ENCODE data around the gene RNPEPL1.

Gene RNPEPL1

DNA sequence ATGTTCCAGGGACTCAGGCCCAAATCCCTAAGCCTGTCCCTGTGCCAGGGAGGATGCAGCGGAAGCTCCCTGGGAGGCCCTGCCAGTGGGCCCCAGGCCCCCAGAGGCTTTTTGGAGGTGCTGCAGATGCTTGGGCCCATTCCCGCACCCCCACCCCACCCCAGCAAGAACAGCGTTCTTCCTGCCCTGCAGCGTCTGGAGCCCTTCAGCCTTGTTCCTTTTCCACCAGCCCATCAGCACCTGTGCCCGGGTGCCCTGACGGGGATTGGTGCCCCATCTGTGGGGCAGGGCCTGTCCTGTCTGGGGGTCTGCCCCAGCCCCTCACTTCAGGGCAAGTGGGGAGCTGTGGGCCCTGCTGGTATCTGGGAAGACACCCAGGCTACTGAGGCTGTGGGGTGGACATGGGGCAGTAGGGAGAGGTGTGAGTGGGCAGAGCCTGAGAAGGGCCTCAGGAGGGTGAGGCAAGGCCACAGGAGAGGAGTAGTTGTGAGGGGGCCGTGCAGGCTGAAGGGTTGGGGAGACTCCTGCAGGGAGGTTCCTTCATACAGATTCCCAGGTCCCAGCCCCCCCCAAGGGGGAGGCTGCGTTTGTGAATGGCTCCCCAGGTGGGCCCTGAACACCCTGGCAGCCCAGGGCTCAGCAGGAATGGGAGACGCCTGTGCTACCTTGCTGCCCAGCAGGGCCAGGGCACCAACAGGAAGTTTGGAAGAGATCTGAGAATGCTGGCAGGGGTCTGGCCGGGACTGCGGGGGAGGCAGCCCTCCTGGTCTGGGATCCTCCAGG lies 2.4 kb downstream of the RNPEPL1 start:
- H3K4me3 ChIP-seq (replicated peaks; ENCODE audit: low read depth, low read length): no peak overlapping the region
- TF ChIP-seq, protein P1, sequence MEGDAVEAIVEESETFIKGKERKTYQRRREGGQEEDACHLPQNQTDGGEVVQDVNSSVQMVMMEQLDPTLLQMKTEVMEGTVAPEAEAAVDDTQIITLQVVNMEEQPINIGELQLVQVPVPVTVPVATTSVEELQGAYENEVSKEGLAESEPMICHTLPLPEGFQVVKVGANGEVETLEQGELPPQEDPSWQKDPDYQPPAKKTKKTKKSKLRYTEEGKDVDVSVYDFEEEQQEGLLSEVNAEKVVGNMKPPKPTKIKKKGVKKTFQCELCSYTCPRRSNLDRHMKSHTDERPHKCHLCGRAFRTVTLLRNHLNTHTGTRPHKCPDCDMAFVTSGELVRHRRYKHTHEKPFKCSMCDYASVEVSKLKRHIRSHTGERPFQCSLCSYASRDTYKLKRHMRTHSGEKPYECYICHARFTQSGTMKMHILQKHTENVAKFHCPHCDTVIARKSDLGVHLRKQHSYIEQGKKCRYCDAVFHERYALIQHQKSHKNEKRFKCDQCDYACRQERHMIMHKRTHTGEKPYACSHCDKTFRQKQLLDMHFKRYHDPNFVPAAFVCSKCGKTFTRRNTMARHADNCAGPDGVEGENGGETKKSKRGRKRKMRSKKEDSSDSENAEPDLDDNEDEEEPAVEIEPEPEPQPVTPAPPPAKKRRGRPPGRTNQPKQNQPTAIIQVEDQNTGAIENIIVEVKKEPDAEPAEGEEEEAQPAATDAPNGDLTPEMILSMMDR (IDR thresholded peaks at IDR 0.05; ENCODE audit: low read depth, low read length, missing control alignments): no peak
- no peak for DNase-seq (ENCODE audit: extremely low read depth, low read depth)

DNA sequence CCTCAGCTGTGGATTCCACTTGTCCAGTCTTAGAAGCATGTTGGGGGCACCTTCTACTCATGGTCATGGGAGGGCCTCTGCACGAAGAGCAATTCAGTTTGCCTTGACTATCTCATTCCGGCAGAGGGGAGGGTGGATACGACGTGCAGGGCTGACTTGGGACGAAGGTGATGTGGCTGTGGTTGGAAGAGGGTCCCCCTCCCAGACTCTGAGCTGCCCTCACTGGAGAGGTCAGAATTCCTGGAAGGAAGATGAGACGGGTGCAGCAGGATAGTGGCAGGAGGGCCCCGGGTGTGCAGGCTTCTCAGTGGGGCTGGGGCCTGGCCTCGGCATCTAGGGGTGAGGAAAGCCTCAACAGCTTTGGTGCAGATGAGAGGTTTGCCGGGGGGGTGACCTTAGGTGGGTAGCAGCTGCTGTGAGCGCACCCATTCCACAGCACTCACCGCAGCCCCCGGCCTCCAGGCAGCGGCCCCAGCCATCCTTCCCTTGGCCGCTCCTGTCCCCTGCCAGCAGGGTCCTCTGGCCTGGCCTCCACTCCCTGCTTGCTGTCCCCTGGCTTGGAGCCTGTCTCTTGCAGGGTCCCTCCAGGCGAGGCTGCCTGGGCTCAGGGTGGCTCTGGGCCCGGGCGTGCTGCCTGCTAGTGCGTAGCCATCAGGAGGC lies 3.2 kb downstream of the RNPEPL1 start:
- TF ChIP-seq, protein P1 (IDR thresholded peaks at IDR 0.05; ENCODE audit: low read depth, low read length, missing control alignments): no peak
- no peak overlapping the region for H3K4me3 ChIP-seq (replicated peaks; ENCODE audit: low read depth, low read length)
- no peak for DNase-seq (ENCODE audit: extremely low read depth, low read depth)

DNA sequence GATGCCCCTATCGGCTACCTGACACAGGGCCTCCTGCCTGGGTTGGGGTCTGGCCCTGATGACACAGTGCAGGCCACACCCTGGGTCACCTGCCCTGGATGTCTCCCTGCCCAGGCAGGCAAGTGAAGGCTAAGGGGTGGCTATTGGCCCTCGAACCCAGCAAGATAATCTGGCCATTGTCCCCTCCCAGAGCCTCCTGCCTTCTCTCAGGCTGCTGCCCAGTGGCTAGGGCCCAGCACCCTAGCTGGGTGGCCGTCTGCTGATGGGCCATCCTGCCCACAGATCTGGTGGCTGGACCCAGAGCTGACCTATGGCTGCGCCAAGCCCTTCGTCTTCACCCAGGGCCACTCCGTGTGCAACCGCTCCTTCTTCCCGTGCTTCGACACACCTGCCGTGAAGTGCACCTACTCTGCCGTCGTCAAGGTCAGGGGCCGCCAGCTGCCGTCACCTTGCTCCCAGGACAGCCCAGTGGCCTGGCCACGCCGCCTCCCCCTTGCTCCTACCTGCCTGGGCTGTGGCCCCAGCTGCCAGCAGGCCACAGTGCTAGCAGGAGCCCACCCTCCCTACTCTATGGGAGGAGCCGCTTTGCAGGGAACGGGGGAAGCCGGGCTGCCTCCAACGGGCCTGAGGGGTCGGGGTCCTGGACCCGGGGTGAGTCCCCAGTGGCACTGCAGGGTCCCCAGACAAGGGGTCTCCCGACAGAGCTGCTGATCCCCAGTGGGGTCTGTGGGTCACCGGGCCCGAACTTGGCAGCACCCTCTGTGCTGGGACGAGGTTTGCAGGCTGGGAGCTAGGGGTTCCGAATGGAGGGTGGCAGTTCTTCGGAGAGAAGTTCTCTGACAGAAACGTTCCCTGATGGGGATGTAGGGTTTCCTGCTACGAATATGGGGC lies 4.1 kb downstream of the RNPEPL1 start:
- DNase-seq (ENCODE audit: extremely low read depth, low read depth): no peak
- H3K4me3 ChIP-seq (replicated peaks; ENCODE audit: low read depth, low read length): no peak overlapping the region
- TF ChIP-seq, protein P1 (IDR thresholded peaks at IDR 0.05; ENCODE audit: low read depth, low read length, missing control alignments): no peak

DNA sequence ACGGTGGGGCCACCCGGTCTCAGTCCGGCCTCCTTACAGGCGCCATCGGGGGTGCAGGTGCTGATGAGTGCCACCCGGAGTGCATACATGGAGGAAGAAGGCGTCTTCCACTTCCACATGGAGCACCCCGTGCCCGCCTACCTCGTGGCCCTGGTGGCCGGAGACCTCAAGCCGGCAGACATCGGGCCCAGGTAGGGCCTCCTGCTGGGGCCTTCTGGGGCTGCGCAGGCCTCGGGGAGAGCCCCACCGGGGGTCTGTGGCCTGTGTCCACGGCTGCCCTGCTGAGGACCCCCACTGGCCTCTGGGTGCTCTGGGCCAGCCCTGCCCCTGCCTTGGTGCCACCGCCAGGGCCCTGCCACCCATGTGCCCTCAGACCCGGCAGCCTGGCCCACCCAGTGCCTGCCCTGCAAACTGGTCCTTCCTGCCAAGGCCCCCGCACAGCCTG lies 4.8 kb downstream of the RNPEPL1 start:
- H3K4me3 ChIP-seq (replicated peaks; ENCODE audit: low read depth, low read length): no peak overlapping the region
- TF ChIP-seq, protein P1 (IDR thresholded peaks at IDR 0.05; ENCODE audit: low read depth, low read length, missing control alignments): no peak
- no peak for DNase-seq (ENCODE audit: extremely low read depth, low read depth)

DNA sequence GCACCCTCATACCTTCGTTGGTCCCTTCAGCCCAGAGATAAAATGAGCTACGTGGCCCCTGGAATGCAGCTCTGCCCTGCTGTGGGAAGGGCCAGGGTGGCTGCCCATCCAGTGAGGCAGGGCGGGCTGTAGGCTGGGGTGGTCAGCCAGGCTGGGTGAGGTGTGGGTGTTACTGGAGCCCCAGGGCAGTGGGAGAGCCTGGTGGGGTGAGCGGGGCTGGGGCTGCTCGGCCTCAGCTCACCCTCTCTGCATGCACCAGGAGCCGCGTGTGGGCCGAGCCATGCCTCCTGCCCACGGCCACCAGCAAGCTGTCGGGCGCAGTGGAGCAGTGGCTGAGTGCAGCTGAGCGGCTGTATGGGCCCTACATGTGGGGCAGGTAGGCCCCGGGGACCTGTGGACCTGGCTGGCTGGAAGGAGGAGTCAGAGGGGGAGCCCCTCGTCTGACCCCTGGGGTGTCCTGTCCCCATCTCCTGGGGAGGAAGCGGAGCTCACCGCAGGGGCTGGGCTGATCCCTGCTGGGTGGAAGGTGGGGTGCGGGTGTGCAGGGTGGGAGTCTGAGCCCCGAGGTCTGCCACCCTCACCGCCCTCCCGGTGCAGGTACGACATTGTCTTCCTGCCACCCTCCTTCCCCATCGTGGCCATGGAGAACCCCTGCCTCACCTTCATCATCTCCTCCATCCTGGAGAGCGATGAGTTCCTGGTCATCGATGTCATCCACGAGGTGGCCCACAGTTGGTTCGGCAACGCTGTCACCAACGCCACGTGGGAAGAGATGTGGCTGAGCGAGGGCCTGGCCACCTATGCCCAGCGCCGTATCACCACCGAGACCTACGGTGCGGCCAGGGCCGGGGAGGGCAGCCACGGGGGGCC lies 5.5 kb downstream of the RNPEPL1 start:
- TF ChIP-seq, protein P1 (IDR thresholded peaks at IDR 0.05; ENCODE audit: low read depth, low read length, missing control alignments): no peak
- no peak for DNase-seq (ENCODE audit: extremely low read depth, low read depth)
- no peak overlapping the region for H3K4me3 ChIP-seq (replicated peaks; ENCODE audit: low read depth, low read length)

All from HFF-Myc (cell line).